Kidney epithelial cell (primary cell): ENCODE results near the gene SLC35F1. TPM values are rescaled to one million over a fixed set of nuclear protein-coding genes. Genes with fewer than 3 reads are reported as not detected.

ENCODE experiments used
- DNase-seq: peaks from one replicate; pipeline ENCODE4 v3.0.0-alpha.2; 2010; ENCODE audit warnings: low read depth
- H3K27me3 ChIP-seq: 2 replicates; pipeline ENCODE4 v1.6.0; 2011; ENCODE audit warnings: low read length; ENCODE audit not compliant: control insufficient read depth, insufficient read depth
- H3K36me3 ChIP-seq: 2 replicates; pipeline ENCODE4 v1.5.1; 2011; ENCODE audit warnings: low read length; ENCODE audit not compliant: control insufficient read depth, insufficient read depth
- H3K4me3 ChIP-seq: 2 replicates; pipeline ENCODE4 v1.5.1; 2011; ENCODE audit warnings: low read depth, mild to moderate bottlenecking, control low read depth, low read length
- CTCF ChIP-seq: IDR thresholded peaks from 2 replicates; pipeline ENCODE4 v1.5.1; 2011; ENCODE audit warnings: mild to moderate bottlenecking, moderate library complexity, low read length, control low read depth, inconsistent platforms; ENCODE audit not compliant: insufficient read depth, poor library complexity, severe bottlenecking
- total RNA-seq: library from RNA; depleted of rRNA; stranded (reverse); fragments of >200 nt; gene quantifications from 2 replicates; pipeline ENCODE4 v1.2.3, GENCODE V29; 2015

Gene SLC35F1
- total RNA-seq, 1 donor from 2014 or later: 0.38 TPM

GRCh38 chr6:118186672-118187567 is 279.9 kb downstream of the SLC35F1 start:
- H3K36me3 ChIP-seq: no peaks in the 10 kb centered on the region
- H3K27me3 ChIP-seq: no peaks in the 10 kb centered on the region
- no peak for DNase-seq
- no peak for TF ChIP-seq CTCF
- H3K4me3 ChIP-seq: no peak overlapping the region

- DNase-seq: no peak
- Histone ChIP-seq H3K27me3 (no peaks in the 10 kb centered on the region), H3K4me3 (no peak overlapping the region), H3K36me3 (no peaks in the 10 kb centered on the region)
- TF ChIP-seq CTCF: no peak
Measured at GRCh38 chr6:118187568-118188164, 280.6 kb downstream of the SLC35F1 start.

GRCh38 chr6:118188561-118188960 is 281.5 kb downstream of the SLC35F1 start:
- no peak for TF ChIP-seq CTCF
- no peaks in the 10 kb centered on the region for H3K27me3 ChIP-seq

GRCh38 chr6:118197539-118197938 is 290.5 kb downstream of the SLC35F1 start:
- no peaks in the 10 kb centered on the region for H3K36me3 ChIP-seq
- no peak for TF ChIP-seq CTCF
- H3K27me3 ChIP-seq: no peaks in the 10 kb centered on the region
- no peak overlapping the region for H3K4me3 ChIP-seq
- DNase-seq: no peak

More at GRCh38 chr6:118188561-118188960, 281.5 kb downstream of the SLC35F1 start:
- no peak for DNase-seq
- no peak overlapping the region for H3K4me3 ChIP-seq
- H3K36me3 ChIP-seq: no peaks in the 10 kb centered on the region

- Histone ChIP-seq H3K36me3 (no peaks in the 10 kb centered on the region), H3K27me3 (no peaks in the 10 kb centered on the region), H3K4me3 (no peak overlapping the region)
- no peak for DNase-seq
- TF ChIP-seq CTCF: no peak
Measured at GRCh38 chr6:118198746-118199145, 291.7 kb downstream of the SLC35F1 start.
